ENCODE measurements around the gene GPR171.

The GPR171 gene

DNA sequence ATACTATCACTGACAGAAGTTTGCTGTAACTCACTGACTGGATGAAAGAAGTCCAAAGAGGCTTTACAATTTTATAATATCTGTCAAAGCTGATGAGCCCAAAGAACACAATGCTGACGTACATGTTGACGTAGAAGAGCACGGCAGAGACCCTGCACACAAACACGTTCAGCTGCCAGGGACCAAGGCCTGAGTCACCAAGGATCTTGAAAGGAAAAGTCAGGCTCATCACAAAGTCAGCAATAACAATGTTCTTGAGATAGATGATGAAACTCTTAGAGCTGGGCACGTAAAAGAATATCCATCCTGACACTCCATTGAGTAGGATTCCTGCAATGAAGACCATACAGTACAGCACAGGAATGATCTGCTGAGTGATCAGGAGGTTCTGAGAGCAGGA lies 10.9 kb upstream of the GPR171 start:
- no peak for DNase-seq (ENCODE audit: low read depth)

DNA sequence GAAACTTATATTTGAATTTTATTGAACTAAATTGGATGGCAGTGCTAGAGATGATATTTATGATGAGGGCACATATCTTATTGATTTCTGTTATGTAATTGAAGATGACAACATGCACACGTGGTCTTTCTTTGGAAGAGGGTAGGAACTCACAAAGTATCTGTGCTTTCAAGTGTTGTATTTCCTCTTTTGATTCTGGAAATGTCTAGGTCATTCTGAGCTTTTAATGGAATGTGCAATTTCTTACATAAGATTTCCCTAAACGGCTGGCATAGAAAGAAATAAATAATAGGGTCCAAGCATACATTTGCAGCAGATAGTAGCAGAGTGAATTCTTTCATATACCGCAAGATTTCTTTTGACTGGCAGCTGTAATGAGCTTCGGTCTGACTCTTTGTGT lies 10.1 kb upstream of the GPR171 start:
- DNase-seq (ENCODE audit: low read depth), result no peak

DNA sequence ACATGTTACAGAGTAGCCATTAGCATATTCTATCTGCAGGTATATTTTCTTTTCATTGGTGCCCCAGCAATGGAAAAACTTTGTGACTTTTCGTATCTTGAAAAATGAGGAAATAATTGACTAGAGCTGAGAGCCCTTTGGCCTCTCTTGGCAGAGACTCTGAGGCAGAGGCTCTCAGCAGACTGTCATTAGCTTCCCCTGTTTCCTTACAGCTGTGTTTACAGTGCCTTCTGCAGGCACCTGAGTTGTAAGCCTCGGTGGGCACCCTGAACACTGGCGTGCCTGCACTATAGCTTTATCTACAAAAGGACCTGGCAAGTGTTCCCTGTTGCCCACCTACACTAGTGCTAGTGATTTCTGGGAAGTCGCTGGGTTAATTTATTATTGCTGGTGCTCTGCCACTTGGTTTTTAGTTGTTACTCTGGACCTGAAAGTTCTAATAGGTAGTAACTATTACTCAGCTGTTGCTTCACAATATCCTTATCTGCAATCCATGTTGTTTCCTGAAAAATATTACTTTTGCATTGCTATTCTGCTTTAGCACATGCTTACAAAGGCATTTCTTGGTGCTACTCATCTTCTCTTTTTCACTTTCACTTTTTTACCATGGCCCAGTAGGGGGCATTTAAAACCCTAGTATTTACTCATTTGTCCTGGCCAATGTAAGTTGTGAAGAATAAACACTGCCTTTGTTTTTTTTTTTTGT lies 7.8 kb upstream of the GPR171 start:
- DNase-seq (ENCODE audit: low read depth), result no peak

DNA sequence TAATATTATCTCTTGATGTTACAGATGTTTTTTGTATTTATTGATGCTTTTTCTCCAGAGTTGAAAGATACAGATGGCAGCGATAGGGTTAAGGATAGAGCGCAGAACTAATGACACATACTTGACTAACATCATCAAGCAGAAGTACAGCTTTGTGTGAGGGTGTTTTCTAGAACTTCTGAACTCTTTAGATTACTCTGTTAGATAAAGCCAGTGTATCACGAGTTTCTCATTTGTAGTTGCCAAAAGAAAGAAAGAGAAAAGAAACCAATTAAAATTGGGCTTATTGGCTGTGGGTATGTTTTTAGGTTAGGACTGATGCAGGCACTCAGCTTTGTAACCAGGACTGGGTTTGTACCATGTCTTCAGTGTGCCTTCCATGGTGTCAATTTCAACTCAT lies 6.6 kb upstream of the GPR171 start:
- DNase-seq (ENCODE audit: low read depth), result no peak

DNA sequence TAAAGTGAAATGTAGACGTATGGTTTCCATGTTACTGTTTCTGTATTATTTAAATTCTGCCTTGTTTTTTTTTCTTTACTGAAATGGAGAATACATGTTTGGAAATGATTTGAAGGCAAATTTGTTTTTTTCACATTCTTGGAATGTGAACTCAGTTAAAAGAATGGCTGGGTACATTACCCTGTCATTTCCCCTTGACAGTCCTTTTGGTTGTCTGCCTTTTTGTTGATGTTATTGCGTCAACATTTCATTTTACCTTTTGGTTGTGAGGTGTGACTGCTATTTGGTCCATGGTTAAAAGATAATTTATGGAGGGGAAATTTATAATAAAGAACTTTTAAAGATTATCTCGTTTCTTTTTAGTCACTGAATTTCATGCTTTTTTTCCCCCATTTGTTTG lies 3.2 kb upstream of the GPR171 start:
- DNase-seq (ENCODE audit: low read depth), result no peak

DNA sequence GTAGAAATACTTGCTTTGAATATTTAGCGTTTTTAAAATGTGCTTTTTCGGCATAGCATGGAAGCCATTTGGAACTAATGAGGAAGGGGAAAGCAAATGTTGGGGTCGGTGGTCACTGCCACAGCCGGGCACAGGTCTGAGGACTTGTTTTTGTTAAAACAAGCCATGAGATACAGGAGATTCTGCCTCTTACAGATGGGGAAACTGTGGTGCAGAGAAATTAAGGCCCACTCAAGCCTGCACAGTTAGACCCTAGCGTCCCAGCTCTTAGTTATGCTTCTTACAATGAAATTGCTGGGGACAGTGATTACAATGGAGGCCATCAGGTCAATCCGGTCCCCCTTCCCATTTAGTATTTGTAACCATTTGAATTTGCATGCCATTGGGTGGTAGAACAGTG lies 2.5 kb upstream of the GPR171 start:
- no peak for DNase-seq (ENCODE audit: low read depth)

DNA sequence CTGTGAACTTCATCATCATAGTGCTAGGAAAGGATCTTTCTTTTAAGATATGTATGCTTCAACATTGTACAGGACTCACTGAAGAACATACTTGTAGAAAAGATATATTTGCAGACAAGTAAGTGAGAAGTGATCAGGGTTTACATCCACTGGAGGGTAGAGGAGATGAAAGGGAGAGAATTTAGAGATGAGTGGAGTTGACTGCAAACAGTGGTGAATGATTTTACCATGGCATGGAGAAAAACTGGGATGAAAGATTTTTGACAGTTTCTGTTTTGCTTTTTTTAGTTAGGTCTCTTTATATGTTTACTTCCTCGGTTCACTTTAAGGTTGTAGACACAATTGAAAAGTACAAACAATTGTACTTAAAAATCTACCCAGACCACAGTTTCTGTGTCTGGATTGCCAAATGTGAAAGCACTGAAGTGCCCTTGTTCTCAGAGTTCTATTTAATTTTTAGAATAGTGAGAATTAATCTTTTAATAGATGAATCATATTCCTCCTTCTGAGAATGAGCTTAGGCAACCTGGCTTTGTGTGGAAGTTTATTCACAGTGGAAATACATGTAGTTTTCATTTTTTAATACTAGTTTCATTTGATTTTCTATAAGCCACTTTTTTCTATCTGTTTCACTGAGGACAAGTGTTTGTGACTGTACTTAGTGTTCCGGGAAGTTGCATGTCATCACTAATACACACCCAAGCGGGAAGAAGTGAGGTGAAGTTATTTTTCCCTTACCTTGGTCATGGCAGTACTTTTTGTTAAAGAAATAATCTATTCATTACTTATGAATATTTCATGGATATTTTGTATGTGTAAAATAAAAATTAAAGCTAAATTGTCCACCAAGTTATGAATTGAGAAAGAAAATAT lies 1.8 kb upstream of the GPR171 start:
- no peak for DNase-seq (ENCODE audit: low read depth)

DNA sequence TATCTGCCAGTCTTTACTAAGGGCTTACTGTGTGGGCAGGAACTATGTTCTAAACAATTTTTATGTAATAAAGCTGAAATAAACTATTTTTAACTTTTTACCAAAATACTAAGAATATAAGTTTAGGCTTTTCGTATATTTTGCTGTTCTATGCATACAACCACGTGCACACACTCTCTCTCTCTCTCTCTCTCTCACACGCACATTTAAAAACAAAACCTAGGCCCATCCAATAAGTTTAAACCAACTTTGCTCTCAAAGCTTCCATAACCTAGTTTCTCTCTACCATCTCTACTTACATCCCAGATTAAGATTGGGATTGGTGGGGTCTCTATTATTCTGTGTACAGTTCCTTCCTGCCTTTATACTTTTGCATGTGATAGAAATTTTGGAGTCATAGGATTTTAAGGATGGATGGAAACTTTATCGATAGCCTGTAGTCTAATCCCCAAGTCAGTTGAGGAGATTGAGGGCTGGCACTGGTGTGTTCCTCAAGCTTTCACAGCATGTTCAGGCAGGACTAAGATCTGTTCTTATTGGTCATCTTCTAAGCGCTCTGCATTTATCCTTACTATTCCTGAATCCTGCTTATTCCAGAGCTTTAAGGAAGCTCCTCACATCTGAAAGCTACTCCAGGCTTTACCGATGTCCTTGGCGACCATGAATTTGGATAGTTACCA lies 1.8 kb downstream of the GPR171 start:
- no peak for DNase-seq (ENCODE audit: low read depth)

DNA sequence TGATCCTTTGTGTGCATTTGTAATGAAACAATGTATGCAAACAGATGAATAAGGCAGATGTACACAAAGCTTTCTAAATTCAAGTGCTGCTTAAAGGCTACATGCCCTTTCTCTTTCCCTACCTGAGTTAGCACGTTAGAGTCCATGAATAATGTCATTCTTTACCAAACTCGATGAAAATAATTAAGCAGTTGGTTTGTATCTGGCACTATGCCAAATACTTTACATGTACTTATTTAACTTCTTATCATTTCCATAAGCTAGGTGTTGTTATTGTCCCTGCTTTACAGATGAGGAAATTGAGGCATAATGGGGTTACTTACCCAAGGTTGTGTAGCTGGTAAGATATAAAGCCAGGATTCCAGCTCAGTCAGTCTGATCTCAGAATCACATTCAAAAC lies 2.4 kb downstream of the GPR171 start:
- no peak for DNase-seq (ENCODE audit: low read depth)

DNA sequence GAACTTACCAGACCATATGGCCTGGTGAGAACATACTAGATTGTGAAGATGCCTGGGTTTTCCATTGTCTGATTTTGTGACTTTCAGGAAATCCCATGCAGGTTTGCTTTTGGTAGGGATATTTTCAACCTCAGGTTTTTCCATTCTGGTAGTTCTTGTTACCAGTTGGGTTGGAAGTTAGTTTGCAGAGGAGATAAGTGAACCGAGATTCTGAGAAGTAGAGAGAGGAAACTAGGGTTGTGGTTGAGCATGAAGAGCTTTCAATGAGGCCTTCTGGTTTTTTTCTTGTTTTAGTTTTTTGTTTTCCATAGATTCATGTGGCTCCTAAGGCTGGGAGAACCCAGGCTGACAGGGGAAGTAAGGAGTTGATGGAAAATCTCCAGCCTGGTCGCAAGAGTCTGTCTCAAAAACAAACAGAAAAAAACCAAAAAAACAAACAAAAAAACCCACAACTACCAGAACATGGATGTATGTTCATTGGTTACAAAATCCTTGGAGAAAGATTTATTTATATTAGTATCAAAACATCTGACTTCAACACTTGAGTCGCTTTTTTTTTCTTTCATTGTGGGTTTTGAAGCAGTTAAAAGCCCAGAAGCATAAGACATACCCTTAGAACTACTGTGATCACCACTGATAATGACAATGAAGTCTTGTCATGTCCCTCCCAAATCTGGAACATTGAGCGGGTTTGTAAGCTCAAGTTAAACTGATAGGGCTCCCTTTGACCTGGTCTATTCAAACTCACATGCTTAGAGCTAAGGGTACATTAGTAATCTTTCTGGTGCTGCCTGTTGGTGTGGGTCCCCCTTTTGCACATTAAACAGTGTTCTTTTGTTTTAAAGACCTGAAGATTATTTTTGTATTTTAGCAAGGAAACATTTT lies 3.2 kb downstream of the GPR171 start:
- no peak for DNase-seq (ENCODE audit: low read depth)

DNA sequence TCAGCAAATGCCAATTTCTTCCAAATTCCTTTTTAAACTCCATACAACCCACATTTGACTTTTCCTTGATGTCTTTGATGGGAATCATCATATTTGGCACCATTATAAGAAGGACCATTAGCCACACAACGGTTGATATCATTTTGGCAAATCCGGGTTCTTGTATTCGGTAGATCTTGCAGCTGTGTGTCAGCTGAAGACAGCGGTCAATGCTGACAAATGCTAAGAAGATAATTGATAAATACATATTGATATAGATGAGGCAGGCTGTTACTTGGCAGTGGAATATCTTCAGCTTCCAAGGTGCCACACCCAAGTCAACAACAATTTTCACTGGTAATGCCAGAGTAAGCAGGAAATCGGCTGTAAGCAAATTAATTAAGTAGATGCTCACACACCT lies 4.2 kb downstream of the GPR171 start:
- no peak for DNase-seq (ENCODE audit: low read depth)

DNA sequence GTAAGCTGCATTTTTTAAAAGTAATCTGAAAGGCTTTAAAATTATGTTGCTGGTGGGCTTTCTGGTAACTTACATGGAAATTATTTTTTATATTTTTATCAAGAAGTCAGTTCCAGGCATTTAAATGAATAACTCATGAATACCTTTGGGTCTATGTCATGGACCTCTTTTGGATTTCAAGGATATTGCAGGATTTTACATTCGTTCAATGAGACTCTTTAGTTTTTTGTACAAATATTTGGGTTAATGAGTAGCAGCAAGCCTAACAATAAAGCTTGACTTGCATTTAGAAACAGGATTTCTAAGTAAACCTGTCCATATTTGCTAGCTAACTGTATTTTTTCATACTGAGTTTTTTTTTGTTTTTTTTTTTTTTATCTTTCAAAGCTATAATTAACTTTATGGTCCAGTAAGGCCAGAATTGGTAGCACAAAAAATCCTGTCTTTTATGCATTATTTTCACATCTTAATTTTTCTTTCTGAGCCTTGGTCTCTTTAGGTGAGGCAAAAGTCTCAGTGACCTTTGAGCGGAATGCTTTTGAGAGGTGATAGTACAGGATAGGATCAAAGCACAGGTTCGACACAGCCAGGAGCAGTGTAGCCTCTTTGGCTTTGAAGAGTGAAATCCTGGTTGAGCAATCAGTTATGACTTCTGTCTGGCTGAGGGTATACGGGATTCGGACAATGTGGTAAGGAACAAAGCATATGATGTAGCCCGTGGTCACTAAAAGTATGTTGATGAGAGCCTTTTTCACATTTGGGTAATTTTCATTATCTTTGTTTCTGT lies 4.8 kb downstream of the GPR171 start:
- DNase-seq (ENCODE audit: low read depth), result no peak

DNA sequence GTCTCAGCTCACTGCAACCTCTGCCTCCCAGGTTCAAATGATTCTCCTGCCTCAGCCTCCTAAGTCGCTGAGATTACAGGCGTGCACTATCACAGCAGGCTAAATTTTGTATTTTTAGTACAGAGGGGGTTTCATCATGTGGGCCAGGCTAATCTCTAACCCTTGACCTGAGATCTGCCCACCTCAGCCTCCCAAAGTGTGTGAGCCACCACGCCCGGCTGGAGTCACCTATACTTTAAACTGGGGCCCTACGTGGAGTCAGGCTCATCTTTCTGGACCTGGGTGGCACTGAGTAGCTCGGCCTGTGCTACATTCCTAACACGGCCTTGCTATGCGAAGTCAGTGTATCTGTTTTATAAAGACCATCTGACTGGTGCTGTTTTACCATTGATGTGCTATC lies 5.8 kb downstream of the GPR171 start:
- DNase-seq (ENCODE audit: low read depth), result no peak

DNA sequence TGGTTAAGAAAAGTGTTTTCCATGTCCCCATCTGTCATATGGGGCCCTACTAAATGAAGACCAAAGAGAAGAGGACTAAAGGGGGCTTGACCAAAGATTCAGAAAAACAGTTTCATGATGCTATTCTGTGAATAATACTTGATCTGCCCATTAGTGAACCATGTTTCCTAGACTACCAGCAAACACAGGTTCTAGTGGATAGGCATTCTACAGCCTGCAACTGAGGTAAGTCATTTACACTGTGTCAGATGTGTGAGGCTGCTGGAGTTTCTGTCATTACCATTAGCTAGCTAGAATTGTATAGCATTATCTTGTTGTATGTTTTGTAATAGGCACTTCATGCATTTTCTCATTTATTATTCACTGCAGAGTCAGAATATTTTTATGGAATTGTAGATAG lies 6.6 kb downstream of the GPR171 start:
- DNase-seq (ENCODE audit: low read depth), result no peak

DNA sequence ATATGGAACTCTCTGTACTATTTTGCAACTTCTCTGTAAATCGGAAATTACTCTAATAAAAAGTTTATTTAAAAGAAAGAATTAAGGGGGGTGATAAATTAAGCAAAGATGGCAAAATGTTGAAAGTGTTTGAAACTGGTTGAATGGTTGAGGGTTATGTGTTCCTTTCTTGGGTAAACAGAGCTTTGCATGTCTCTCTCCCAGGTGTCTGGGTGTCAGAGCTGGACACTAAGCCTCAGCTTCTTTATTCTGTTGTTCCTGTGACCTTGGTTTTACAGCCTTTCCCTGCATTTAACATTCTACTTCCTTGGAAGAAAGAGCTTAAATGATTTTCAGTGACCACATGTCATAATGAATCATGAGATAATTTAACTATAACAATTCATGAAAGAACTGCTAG lies 7.2 kb downstream of the GPR171 start:
- no peak for DNase-seq (ENCODE audit: low read depth)

DNA sequence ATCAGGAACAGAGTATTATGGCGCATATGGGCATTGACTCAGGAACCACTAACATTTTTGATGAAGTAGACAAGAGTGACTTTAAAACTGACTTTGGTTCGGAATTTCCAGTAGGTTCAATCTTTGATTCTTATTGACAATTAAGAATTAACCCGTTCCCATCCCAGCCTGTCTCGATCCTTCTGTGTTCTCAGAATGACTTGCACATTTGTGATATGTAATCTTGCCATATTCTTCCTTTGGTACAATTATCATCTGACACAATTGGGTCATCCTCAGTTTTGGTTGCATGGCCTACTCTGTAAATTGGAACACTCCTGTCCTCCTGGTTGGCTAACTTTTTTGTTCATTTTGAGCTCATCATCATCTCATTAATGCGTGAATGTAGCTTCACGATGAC lies 10.5 kb downstream of the GPR171 start:
- DNase-seq (ENCODE audit: low read depth), result no peak

DNA sequence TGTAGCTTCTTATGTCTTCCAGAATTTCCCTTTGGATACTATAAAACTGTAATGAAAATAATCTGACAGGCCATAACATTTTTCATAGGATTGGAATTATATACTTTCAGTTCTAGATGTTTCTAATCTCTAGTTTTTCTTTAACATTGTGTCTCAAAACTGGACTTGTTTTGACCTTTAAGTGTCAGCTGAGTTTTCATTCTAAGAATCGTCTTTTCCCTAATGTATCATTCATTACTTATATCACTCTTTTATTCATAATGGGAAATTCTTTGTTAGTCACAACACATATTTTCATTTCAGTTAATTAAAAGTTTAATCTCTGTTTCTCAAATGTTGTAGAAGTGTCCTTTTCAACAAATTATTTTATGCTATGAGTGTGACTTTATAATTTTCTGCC lies 11.9 kb downstream of the GPR171 start:
- DNase-seq (ENCODE audit: low read depth), result no peak

DNA sequence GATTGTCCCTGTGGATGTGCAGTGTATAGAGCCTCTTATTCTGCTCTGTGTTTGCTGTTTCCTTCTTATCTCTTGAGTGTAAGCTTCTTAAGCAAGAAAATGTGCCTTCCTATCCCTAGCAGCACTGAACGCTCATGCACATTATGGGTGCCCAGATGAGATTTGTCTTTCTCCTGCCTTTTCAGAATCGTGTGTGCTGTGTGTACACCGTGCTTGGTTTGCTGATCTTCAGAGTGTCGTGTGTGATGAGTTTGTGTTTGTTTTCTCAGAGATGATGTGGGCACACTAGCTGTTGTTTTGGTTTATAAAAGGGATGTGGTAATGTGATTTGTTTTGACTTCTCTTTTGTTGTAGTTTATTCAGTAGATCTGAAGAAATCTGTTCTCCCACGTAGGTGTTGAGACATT lies 19.7 kb downstream of the GPR171 start:
- no peak for DNase-seq (ENCODE audit: low read depth)

DNA sequence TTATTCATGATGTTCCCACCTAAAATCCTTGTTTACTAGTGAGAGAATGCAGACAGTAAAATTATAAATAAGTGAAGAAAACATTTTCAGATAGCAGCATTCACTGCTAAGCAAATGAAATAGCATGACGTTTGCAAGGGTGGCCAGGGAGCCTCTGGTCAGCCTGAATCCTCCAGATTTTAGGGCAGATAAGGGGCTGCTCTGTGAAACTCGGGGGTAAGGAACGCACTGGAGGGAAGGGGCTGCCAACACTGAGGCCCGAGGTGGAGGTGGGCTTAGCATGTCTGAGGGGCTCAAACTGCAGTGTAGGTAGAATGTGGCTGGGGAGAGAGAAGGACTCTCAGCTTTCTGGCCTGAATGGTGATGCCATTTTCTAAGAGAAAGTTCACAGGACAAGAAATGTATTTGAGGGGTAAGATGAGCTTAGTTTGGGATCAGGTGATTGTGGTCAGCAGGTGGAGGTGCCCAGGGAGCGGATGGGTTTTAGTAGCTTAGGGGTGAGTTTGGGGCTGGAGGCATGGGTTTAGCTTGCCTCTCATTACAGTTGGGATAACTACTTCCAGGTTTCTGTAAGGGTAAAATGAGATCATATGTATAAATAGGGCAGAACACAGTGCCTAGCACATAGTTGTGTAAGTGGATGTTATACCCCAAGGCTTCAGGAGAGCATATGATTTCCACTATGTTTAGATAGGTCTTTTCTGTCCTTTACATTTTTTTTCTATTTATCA lies 20.5 kb downstream of the GPR171 start:
- DNase-seq (ENCODE audit: low read depth), result no peak

DNA sequence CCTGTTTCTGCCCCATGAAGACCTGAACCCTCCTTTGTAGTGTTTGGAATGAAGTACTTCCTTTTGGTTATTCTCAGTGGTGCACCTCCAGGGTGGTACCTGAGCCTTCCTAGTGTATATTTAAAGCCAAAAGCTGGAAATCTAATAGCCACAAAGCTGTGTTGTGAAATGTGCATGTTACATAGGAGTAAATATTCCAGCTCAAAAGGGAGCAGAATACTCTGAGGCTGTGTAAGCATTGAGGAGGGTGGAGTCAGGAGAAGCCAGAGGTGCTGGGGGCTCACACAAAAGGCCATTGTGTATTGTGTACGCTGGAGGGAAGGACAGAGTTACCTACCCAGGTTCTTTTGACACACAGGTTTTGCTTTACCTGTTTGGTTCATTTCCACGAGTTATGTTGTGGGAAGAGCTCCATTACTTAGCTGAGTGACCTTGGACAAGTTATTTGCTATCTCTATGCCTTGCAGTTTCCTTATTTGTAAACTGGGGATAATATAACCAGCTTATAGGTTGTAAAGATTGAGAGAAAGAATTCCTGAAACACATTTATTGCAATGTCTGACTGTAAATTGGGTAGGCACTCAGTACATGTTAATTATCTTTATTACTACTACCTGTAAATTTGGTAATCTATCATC lies 24.7 kb downstream of the GPR171 start:
- no peak for DNase-seq (ENCODE audit: low read depth)

Data from GM04504 (cell line).